SK-N-SH treated with all-trans-retinoic acid at 6 μM for 48 hours (cell line): ENCODE results near the gene ARL2.

Source experiments
- ATAC-seq: fragments of 200-7000 bp; cut with Tn5 transposase; 3 replicates; pipeline ENCODE4 v1.9.1; 2020; ENCODE audit warnings: mild to moderate bottlenecking, moderate library complexity
- ZFP3 ChIP-seq: fragments of 250-450 bp; sonication (Bioruptor Pico); IDR thresholded peaks from 2 replicates; pipeline ENCODE4 v1.5.0; 2020; ENCODE audit warnings: mild to moderate bottlenecking, moderate library complexity

Gene ARL2

DNA sequence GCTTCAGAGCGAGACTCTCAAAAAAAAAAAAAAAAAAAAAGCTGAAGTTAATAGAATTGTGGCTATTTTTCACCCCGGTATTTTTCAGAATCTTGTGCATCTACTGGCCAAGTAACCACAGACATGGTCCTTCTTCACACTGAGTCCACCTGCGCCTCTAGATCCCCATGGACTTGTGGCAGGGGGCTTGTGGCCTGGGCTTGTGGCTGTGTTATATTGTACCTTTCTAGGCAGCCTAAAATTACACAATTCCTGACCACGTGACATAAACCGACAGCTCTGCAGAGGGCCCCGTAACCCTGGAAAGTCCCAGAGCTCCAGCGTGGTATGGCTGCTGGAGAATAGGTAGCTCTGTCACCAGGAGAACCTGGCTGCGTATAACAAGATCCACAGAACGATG, 55.3 kb downstream of the ARL2 start:
- ATAC-seq: no peak
- no peak for TF ChIP-seq ZFP3 (CRISPR knock-in tag)
